OCI-M1 (cell line): Measurements from ENCODE around the gene ZACN.

Experiments
- DNase-seq: peaks from one replicate; lab custom pipeline; 2025; lab: John Stamatoyannopoulos, UW

ZACN gene

DNA sequence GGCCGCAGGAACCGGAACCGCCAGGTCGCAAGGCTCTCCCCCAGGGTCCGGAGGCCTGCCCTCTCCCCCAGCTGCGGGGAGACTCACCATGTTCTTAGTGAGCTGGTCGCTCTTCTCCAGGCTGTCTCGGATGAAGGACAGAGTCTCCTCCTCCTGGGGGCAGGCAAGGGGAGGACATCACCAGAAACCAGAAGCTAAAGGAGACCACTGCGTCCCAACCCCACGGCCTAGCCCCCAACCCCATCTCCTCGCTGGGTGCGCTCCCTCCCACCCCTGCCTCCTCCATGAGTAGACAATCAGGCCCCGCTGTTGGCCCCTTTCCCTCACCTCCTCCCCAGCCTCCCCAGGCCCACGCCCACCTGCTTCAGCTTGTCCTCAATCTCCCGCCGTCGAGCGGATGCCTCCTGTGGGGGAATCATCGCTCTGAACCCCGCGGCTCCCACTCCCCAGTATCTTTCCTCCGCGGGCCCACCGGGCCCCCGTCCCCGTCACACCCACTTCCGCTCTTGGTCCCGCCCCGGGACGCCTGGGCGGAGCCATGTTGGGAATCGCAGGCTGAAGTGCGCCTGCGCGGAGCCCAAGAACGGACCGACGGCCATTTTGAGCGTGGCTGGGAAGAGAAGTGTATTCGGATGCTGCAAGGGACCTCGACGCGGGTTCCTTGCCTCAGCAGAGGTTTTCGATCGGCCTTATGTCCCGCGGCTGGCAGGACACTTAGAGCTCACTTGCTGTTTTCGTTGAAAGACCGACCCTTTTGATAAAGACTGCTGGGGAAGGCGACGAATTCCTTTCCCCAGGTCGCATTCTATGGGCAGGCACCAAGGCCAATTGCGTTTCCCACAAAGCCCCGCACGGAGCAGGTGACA, 24.5 kb downstream of the ZACN start, which contains the start of gene EXOC7:
Gene EXOC7 (minus strand): TSS at position 514 of the 866 bp plus-strand sequence. CDS start 95 bp downstream, at position 419.
- peak; percentile 96 for DNase-seq

DNA sequence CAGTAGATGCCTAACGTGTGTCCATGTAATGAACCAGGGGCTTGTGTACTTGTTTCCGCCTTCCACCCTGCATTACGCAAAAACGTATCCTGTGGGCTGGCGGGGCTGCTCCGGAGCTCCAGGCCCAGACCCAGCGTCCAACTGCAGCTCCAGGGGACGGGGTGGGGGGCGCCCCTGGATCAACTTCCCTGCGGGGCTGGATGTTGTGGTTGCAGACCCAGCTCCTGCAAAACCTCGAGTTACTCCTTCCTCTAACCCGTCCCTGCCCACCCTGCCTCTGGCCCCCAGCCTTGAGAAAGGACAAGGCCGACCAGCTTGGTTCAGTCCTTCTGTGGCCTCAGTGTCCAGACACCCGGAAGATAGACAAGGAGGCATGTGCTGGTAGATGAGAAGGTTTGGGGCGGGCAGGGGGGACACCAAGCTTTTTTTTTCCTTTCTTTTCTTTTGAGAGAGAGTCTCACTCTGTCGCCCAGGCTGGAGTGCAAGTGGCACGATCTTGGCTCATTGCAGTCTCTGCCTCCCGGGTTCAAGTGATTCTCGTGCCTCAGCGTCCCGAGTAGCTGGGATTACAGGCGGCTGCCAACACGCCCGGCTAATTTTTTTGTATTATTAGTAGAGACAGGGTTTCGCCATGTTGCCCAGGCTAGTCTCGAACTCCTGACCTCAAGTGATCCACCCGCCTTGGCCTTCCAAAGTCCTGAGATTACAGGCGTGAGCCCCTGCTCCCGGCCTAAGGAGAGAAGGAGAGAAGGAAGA, 25.3 kb downstream of the ZACN start:
- no peak for DNase-seq

DNA sequence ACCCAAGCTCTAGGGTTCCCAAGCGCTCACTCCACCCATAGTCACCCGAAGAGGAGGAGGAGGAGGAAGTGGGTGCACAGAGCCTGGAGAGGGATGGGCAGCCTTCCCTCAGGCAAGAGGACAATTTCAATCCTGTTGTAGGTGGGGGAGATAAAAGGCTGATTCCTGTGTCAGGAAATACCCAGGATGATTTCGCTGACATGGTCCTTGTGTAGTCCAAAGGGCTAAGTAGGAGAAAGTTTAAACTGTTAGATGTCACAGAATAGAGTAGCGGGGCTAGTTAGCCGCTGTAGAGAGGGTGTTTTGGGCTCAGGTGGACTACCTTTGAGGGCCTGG, 25.9 kb downstream of the ZACN start:
- DNase-seq = no peak

DNA sequence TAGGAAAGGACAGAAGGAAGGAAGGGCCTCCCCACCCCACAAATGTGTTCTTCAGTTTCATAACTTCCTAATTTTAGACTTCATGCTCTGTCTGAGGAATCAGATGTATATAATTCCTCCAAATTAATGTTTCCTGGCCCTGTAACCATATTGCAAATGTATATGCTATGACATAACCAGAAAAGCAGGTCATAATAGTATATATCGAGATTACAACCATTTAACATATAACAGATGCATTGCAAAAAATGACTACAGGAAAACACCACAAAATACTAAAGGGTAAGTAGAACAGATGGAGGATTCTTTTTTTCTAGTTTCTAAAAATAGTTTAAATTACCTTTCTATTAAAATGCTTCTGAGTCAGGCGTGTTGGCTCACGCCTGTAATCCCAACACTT, 27.7 kb downstream of the ZACN start:
- no peak for DNase-seq

DNA sequence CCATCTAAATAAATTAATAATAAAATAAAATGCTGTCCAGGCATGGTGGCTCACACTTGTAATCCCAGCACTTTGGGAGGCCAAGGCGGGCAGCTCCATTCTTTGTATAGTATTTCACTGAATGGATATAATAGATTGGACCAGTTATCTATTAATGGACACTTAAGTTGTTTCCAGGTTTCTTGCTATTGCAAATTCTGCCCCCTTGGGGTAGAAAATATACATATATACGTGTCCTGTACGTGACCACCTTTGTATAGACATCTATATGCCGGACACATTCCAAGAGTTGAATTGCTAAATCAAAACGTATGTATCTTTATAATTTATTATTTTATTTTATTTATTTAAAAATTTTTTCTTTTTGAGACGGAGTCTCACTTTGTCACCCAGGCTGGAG, 28.5 kb downstream of the ZACN start:
- DNase-seq = peak; percentile 18

DNA sequence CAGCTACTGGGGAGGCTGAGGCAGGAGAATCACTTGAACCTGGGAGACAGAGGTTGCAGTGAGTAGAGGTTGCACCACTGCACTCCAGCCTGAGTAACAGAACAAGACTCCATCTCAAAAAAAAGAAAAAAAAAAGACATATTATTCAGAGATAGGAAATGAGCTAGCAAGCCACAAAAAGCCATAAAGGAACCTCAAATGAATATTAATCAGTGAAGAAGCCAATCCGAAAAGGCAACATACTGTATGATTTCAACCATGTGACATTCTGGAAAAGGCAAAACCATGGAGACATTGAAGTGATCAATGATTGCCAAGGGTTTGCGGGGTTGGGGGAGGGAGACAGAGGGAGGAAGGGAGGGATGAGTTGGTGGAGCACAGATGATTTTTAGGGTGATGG, 33.0 kb downstream of the ZACN start:
- no peak for DNase-seq

DNA sequence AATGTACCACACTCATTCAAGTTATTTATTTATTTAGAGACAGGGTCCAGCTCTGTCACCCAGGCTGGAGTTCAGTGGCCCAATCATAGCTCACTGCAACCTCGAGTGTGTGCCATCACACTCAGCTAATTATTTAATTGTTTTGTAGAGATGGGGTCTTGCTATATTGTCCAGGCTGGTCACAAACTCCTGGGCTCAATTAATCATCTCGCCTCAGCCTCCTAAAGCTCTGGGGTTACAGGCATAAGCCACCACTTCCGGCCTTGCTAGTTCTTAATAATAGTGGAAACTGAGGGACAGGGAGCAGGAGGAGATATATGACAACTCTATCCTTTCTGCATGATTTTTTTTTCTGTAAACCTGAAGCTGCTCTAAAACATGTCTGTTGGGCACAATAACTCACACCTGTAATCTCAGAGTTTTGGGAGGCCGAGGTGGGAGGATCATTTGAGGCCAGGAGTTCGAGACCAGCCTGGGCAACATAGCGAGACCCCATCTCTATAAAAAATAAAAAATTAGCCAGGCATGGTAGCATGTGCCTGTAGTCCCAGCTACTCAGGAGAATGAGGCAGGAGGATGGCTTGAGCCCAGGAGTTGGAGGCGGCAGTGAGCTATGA, 36.3 kb downstream of the ZACN start:
- no peak for DNase-seq

DNA sequence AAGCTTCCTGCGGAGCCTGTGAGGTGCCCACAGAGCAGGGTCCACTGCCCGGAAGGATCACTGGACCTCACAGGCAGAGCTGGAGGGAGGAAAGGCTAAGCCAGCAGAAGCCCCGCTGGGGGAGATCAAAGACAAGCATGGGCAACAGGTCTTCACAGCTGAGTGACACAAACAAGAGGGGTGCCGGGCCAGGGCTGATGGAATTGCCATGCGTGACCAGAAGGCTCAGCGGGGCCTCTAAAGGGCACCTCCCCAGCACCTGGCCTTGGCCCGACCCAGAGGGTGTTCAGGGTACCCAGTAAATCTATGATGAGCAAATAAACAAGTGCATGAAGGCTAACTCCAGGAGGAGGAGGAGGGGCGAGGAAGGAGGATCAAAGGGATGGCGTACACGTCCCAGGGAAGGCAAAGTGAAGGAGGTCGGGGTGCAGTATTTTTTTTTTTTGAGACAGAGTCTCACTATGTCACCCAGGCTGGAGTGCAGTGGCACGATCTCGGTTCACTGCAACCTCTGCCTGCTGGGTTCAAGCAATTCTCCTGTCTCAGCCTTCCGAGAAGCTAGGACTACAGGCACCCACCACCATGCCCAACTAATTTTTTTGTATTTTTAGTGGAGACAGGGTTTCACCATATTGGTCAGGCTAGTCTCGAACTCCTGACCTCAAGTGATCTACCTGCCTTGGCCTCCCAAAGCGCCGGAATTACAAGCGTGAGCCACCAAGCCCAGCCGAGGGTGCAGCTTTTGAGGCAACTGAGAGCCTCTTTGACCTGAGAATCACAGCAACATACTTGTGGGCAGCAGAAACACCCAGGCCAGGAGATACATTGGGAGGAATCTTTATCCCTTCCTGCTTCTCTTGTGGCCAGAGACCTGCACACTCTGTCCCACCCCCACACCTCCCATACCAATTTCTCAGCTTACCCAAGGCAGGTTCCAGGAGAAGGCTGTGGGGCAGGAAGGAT, 40.7 kb downstream of the ZACN start:
- no peak for DNase-seq

DNA sequence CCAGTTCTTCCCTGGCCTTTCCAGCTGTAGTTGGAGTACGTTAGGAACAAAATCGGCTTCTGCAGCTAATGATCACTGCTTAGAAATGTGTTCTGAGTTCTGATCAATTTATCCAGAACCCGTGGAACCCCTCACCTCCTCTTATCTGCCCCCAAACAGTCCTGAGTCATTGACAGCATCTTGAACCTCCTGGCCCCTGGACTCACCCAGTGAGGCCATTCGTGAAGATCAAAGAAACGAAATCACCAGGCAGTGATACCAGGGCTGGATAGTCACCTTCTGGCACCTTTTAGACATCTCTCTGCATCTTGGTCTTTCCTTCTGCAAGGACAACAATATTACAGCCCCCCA, 41.7 kb downstream of the ZACN start:
- DNase-seq = no peak

DNA sequence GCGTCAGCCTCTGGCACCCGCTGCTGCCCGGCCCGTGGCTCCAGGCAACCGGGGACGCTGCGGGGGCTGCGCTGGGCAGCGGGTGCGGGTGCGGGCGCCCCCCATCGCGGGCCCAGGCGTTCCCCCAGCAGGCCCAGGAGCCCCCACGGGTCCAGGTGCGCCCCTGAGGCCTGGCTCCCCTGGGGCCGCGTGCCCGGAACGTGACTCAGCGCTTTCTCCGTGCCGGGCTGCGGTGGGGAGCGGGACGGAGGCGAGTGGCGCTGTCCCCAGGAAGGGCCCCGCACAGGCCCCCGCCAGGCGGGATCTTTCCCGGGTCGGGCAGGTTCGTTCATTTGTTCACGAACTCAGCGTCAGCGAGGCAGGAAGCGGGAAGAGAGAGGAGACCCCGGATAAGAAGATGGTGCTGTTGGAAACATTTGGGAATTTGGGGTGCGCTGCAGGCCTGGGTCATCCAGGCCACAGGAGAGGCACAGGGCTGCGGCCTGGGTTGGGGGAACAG, 43.0 kb downstream of the ZACN start:
- DNase-seq = no peak

DNA sequence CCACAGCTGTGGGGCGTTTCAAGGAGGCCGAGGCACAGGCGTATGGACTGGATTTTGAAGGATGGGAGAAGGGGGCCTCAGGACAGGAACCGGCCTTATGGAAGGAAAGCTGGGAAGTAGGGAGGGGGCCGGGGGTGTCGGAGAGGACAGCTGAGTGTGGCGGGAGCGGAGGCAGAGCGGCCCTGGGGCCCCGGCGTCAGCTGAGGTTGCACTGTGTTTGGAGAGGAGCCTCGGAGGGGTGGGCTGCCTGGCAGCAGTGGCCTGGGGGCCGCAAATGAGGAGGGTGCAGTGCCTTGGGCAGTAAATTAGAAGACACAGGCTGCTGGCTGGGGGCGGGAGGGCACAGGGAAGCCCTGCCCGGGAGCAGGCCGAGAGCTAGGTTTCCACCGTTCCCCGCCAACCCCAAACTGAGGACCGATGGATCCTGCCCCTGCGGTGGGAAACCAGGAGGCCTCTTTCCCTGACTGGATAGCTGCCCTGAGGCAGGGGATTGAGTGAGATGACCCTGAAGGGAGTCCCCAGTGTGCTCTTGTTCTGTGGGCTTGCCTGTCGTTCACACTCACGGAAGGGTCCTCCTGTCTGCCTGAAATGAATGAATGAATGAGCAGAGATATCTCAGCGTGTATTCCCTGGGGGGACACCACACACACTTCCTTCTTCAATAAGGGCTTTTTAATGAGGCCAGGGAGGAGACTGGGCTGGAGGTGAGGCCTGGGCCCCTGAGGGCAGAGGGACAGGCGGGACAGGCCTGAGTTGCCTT, 43.6 kb downstream of the ZACN start:
- peak; percentile 7 for DNase-seq

DNA sequence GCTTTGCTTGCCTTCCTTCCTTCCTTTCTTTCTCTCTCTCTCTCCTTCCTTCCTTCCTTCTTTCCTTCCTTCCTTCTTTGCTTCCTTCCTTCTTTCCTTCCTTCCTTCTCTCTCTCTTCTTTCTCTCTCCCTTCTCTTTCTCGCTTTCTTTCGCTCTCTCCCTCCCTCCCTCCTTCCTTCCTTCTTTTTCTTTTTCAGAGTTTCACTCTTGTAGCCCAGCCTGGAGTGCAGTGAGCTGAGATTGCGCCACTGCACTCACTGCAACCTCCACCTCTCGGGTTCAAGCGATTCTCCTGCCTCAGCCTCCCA, 44.2 kb downstream of the ZACN start:
- DNase-seq = no peak

DNA sequence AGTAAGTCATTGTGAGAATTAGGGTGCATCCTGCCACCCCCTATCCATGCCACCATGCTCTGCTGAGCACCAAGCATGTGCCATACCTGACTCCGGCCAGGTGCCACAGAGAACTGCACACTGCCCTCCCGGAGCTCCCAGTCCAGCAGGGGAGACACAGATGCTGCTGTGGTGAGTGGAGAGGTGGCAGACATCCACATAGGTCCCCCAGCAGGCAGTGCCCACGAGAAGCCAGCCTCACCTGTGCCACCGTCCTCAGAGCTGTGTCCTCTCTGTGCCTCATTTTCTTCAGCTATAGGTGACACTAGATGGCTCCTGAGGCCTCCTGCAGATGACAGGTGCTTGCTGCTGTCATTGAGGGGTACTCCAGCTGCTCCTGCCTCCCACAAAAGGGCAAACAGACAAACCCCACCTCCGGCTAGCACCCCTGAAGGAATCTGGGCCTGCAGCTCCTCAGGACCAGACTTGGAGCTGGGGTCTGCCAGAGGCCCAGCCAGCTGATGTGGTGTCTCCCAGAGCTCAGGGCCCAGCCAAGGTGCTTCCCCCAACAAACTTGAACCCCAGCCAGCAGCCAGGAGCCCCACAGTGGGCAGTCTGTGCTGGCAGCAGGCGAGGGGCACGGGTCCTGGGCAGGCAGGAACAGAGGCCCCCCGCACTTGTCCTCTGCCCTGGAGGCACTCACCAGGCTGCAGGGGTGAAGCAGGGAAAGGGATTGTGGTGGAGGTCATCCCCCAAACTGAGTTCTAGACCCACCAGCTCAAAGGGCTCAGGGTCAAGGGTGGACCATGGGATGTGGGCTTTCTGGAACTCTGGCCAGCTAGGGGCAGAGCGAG, 45.0 kb downstream of the ZACN start:
- no peak for DNase-seq

DNA sequence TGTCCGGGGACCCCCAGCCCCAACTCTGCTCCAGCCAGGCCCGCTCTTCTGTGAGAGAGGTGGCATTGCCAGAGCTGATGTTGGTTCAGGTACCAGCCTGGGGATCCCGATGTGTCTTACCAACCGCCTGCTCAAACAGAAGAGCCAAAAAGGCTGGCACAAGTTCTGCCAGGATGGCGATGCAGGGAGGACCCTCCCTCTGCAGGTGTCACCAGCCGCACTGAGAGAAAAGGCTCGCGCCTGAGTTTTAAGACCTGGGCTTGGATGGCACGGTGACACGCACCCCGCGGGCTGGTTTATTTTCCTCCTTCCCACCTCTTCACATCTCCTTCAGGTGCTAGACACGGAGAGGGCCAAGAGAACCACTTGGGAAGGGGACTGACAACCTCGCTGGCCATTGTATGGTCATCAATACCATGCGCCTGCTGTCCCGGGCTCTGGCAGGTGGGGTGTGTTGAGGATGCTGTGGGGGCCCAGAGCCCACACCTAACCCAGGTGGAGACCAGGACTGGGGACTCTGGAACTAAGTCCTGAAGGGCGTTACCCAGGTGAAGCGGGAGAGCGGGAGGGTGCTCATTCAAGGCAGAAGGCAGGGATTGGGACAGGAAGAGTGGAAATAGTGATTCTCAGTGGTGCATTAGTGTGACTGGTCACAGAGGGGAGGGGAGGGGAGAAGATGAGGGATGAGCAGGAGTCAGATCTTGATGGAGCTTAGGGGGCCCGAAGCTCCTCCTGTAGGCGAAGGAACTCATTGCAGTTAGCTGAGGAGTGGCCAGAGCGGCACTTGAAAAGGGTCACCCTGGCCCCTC, 45.8 kb downstream of the ZACN start:
- peak; percentile 5 for DNase-seq

DNA sequence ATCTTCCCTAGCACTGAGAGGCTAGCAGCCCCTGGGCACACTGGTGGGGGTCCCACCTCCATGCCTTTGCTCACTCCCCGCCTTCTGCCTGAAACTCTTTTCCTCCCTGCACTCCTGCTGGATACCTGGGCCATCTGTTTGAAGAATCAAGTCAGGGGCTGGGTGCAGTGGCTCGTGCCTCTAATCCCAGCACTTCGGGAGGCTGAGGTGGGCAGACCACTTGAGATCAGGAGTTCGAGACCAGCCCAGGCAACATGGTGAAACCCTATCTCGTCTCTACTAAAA, 46.4 kb downstream of the ZACN start:
- no peak for DNase-seq

DNA sequence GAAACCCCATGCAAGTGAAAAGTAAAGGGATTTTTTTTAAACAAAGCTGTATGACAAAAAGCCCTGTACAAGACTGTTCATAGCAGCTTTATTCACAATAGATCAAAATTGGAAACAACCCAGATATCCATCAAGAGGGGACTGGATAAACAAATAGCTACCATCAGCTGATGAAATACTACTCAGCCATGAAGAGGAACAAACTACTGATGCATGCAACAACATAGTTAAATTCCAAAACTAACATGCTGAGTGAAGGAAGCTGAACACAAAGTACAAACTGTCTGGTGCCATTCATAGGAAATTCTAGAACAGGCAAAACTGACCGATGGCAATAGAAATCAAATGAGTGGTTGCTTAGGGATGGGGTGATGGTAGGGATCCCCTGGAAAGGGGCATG, 46.9 kb downstream of the ZACN start:
- no peak for DNase-seq

DNA sequence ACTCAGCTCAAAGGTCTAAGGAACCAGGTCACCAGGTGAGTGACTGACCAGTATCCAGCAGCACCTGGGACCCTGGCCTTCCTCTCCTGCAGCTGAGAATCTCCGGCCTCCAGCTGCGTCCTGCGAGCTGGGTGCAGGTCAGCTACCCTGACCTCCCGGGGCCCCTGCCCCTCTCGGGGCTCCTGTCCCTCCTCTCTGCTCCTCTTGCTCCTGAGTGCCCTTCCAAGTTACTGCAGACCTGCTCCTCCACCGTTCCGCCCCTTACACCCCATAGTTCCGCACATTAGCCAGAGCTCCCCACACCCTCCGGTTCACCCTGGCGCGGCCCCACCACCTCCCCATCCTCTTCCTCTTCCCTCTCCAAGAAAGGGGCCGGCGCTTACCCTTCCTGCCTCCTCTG, 51.5 kb downstream of the ZACN start:
- DNase-seq = no peak

DNA sequence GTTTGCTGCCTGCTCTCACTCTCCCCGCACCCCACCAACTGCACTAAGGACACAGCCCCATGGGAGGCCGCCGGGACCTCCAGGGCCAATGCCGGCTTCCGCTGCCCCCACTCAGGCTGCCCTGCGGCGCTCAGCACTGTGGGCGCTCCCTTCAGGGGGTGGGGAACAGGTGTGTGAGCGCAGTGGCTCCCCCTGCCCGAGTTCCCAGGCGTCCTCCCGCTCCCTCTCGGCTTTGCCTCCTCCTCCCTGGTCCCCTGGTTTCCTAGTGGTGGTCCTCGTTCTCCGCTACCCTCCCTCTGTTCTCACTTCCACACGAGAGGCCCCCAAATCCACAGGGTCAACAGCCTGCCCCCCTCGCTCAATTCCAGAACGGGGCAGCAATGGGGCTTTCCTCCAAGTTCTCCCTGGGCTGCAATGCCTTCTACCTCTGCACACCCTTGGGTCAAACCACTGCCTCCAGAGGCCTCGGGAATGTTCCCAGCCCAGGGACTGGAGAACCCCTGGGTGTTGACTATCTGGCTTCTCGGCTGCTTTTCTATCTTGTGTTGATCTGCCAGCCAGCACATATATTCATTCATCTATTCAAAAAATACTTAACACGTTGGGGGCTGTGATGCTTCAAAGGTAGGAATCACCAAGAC, 52.2 kb downstream of the ZACN start:
- no peak for DNase-seq
